Measurements from ENCODE around the gene GARIN5A.
A peak's percentile ranks its signal among the peaks of the same experiment; 100 is the strongest.

Gene GARIN5A

DNA sequence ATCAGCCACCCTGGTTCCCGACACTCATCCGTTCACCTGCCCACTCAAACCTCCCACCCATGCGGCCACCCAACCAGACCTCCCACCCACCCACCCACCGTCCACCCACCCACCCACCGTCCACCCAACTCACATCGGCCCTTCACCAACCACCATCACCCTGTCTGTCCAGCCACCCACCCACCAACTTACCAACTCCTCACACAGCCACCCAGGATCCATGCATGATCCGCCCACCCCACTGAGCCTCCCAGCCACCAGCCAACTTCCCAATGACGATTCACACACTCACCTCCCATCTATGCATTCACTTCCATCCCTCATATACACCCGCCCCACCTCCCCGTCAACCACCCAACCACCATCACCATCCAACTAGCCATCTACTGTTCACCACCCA, 30.1 kb upstream of the GARIN5A start:
- no peak for DNase-seq (ENCODE audit: low spot score)
- TF ChIP-seq, protein P1, sequence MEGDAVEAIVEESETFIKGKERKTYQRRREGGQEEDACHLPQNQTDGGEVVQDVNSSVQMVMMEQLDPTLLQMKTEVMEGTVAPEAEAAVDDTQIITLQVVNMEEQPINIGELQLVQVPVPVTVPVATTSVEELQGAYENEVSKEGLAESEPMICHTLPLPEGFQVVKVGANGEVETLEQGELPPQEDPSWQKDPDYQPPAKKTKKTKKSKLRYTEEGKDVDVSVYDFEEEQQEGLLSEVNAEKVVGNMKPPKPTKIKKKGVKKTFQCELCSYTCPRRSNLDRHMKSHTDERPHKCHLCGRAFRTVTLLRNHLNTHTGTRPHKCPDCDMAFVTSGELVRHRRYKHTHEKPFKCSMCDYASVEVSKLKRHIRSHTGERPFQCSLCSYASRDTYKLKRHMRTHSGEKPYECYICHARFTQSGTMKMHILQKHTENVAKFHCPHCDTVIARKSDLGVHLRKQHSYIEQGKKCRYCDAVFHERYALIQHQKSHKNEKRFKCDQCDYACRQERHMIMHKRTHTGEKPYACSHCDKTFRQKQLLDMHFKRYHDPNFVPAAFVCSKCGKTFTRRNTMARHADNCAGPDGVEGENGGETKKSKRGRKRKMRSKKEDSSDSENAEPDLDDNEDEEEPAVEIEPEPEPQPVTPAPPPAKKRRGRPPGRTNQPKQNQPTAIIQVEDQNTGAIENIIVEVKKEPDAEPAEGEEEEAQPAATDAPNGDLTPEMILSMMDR (IDR thresholded peaks at IDR 0.05; ENCODE audit: extremely low read depth, missing control alignments), result no peak

DNA sequence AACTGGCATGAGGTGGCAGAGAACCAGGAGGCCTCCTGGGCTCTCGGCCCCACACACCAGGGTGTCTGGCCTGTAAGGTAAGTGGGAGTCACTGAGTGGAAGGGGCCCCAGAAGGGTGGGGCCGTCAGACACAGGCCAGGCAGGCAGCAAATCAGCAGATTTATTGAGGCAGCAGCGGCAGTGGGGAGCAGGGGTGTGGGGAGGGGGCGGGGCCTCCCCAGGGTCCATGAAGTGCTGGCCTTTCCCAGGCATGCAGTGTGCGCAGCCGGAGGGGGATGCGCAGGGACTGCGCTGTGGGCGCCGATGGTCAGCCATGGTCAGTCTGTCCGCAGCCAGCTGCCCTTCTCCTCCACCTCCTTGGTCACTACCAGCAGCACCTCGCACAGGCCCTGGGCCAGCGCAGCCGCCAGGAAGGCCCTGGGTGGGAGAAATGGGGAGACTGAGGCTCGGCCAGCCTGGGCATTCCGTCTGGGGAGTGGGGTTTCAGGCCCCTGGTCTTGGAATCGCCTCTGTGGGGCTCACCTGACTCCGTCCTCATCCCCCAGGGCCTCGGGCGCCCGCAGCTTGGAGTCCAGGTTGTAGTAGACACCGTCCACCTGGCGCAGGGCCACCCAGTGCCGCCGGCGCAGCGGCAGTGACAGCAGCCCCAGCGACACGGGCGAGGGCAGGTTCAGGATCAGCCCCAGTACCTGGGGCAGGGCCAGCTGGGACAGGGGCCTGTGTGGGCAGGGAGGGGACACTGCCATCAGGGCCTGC, 29.4 kb upstream of the GARIN5A start:
- DNase-seq (ENCODE audit: low spot score), result no peak
- TF ChIP-seq, protein P1 (IDR thresholded peaks at IDR 0.05; ENCODE audit: extremely low read depth, missing control alignments), result no peak

DNA sequence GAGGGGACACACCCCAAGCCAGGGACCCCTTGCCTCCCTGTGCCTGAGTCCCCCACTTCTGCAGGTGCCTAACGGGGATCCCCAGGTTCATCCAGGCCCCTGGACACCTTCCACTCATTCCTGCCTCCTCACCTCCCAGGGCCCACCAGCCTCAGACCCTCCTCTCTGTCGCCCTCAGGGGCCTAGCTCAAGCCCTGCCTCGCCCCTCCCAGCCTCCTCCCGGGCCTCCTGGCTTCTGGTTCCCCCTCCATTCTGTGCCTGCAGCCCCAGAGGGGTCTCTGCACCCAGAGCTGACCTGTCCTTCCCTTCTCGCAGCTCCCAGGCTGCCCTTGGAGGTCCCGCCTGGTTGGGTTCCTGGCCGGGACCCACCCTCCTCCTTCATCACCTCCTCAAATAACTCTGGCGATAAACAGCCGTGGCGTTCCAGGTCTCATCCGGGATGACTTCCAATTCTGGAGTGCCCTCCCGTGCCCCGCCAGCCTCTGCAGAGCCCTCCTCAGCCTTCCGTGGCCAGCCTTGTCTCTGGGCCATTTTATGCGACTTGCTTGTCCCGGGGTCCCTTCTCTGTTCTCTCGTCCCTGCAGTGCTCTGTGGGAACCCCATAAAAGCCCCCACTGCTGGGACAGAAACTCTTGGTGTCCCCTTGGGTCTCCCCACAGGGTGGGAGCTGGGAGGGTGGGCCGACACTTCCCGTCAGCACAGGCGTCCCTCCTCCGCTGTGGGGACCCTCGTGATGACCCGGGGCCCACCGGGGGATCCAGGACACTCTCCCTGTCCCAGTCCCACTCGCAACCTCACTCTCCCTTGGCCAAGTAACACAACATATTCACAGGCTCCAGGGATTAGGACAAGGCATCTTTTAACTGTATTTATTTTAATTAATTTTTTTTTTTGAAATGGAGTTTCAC, 25.2 kb upstream of the GARIN5A start:
- TF ChIP-seq, protein P1 (IDR thresholded peaks at IDR 0.05; ENCODE audit: extremely low read depth, missing control alignments), result no peak
- no peak for DNase-seq (ENCODE audit: low spot score)

DNA sequence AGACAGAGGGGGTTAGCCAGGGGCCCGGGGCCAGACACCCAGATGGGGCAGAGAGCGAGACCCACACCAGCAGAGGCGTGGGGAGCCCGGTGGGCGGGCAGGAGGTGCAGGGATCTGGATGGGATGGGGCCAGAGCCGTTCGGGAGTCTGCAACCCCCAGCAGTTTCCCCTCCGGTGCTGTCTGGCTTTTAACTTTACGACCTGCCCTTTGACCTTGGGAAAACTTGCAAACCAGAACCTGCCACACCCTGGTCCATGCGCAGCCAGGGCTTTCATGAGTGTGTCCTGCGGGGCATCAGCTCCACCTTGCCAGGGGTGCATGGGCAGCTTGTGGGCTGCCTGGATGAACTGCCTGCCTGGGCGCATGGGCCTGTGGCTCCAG, 24.5 kb upstream of the GARIN5A start:
- DNase-seq (ENCODE audit: low spot score), result no peak
- TF ChIP-seq, protein P1 (IDR thresholded peaks at IDR 0.05; ENCODE audit: extremely low read depth, missing control alignments), result no peak

DNA sequence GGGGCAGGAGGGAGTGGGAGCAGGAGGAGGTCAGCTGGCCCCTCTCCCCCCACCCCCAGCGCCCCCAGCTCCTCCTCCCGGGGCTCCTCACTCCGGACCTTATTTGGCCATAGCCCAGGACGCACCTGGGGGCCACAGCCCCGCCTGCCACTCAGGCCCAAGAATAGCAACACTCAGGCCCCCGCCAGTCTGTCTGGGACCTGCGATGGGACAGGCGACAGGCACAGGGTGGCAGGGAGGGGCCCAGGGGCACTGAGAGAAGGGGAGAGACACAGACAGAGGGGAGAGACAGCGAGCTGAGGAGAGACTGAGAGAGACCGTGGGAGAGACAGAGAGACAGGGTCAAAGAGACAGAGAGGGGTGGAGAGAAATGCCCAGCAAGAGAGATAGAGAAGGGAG, 24.1 kb upstream of the GARIN5A start:
- TF ChIP-seq, protein P1 (IDR thresholded peaks at IDR 0.05; ENCODE audit: extremely low read depth, missing control alignments), result no peak
- DNase-seq (ENCODE audit: low spot score), result no peak

DNA sequence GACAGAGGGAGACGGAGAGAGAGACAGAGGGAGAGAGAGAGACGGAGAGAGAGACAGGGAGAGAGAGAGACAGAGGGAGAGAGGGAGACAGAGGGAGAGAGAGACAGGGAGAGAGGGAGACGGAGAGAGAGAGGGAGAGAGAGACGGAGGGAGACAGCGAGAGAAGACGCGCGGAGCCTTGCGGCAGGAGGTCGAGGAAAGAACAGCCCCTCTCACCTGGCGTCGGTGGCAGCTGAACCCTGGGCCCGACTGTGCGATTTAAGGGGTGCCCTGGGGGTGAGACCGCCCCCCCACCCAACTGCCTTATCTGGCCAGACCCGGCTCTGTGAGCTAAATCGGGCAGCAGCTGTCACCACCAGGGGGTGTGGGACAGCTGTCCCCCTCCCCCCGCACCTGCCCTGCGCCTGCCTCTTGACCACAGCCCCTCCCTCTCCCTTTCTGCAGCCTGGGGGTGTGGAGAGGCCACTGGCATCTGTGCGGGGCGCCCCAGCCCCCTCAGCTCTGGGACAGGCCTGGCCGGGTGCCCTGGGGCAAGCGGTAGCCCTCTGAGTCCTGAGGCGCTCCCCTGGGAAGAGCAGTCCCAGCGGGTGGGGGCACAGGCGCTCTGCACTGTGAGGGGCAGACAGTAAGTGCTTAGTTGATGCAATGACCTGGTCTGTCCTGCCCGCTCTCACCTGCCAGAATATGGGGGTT, 23.6 kb upstream of the GARIN5A start:
- DNase-seq (ENCODE audit: low spot score), result peak; percentile 71
- TF ChIP-seq, protein P1 (IDR thresholded peaks at IDR 0.05; ENCODE audit: extremely low read depth, missing control alignments), result no peak

Measured in GM20000 (cell line).